GM10266 (cell line): ENCODE data around the gene RABL6.
"Not testable (repeated sequence)": the region's sequence is repeated elsewhere in the genome, so short reads cannot be mapped to it uniquely, and the experiment has no call there.

Source experiments
- DNase-seq: peaks from one replicate; pipeline ENCODE4 v3.0.0; 2012; ENCODE audit errors: extremely low spot score
- CTCF ChIP-seq: IDR thresholded peaks from 2 replicates; pipeline ENCODE4 v1.5.1; 2012; ENCODE audit warnings: mild to moderate bottlenecking, low read depth; ENCODE audit not compliant: control insufficient read depth, insufficient read depth; ENCODE audit errors: missing control alignments

The RABL6 gene

GRCh38 chr9:136876476-136876875 is 68.7 kb downstream of the RABL6 start:
- DNase-seq = no peak

GRCh38 chr9:136880651-136881050 is 72.9 kb downstream of the RABL6 start:
- peak; percentile 50 for DNase-seq
- TF ChIP-seq CTCF = no peak

More at GRCh38 chr9:136876476-136876875, 68.7 kb downstream of the RABL6 start:
- no peak for TF ChIP-seq CTCF

GRCh38 chr9:136881691-136882108 is 74.0 kb downstream of the RABL6 start:
- no peak for TF ChIP-seq CTCF
- peak; percentile 72 for DNase-seq

GRCh38 chr9:136882109-136882946 is 74.6 kb downstream of the RABL6 start:
- no peak for TF ChIP-seq CTCF
- peak; percentile 88 for DNase-seq

- not testable (repeated sequence) for DNase-seq
Measured at GRCh38 chr9:136882947-136883283, 75.2 kb downstream of the RABL6 start.

GRCh38 chr9:136883670-136884069 is 75.9 kb downstream of the RABL6 start:
- not testable (repeated sequence) for DNase-seq

GRCh38 chr9:136885950-136886578 is 78.3 kb downstream of the RABL6 start, which contains the start of gene TRAF2:
TSS of gene TRAF2 (plus strand) at chr9:136886516. CDS start at chr9:136898741, 12,225 bp downstream.
- TF ChIP-seq CTCF = no peak
- DNase-seq = peak; percentile 100
